SJSA1 (cell line): ENCODE results near the gene ZPLD1. TPM values are rescaled to one million over a fixed set of nuclear protein-coding genes. Genes with fewer than 3 reads are reported as not detected.

Experiments
- DNase-seq, 2 experiments: peaks; one replicate each; pipeline ENCODE4 v3.0.0-alpha.2; 2015 to 2020; ENCODE audit warnings: low spot score in 2 of 2, low read depth in 1 of 2
- H3K27ac ChIP-seq: fragments of 250-450 bp; sonication (Bioruptor Pico); 2 replicates; pipeline ENCODE4 v1.5.1; 2020; ENCODE audit warnings: mild to moderate bottlenecking, moderate library complexity
- H3K27me3 ChIP-seq: fragments of 250-450 bp; sonication (Bioruptor Pico); replicated peaks from 2 replicates; pipeline ENCODE4 v1.5.1; 2020; ENCODE audit warnings: mild to moderate bottlenecking, moderate library complexity
- H3K36me3 ChIP-seq: fragments of 250-450 bp; sonication (Bioruptor Pico); 2 replicates; pipeline ENCODE4 v1.5.1; 2020; ENCODE audit warnings: mild to moderate bottlenecking
- H3K4me1 ChIP-seq: fragments of 250-450 bp; sonication (Bioruptor Pico); replicated peaks from 2 replicates; pipeline ENCODE4 v1.6.1; 2021; ENCODE audit warnings: mild to moderate bottlenecking
- H3K4me3 ChIP-seq: fragments of 250-450 bp; sonication (Bioruptor Pico); 2 replicates; pipeline ENCODE4 v1.5.1; 2020; ENCODE audit warnings: mild to moderate bottlenecking
- H3K9me3 ChIP-seq: fragments of 250-450 bp; sonication (Bioruptor Pico); replicated peaks from 2 replicates; pipeline ENCODE4 v1.5.1; 2020; ENCODE audit warnings: mild to moderate bottlenecking
- total RNA-seq: library from RNA; depleted of rRNA; stranded (reverse); fragments of >200 nt; shearing (Covaris generic); gene quantifications from 2 replicates; pipeline ENCODE4 v1.2.3, GENCODE V29; 2014

ZPLD1 gene
- total RNA-seq, 1 experiment from 2014 or later = not detected

- DNase-seq = no peak
- 0 out of 2 replicates have a peak, but pooled peaks cover 4% of the 10 kb centered on the region for H3K4me1 ChIP-seq
- no peak overlapping the region for H3K4me3 ChIP-seq
- no peaks in the 10 kb centered on the region for H3K9me3 ChIP-seq
- no peak overlapping the region for H3K27ac ChIP-seq
- no peaks in the 10 kb centered on the region for H3K36me3 ChIP-seq
- H3K27me3 ChIP-seq = no peaks in the 10 kb centered on the region
These were observed 12.5 kb downstream of the ZPLD1 start for GRCh38 chr3:102447272-102447671.

GRCh38 chr3:102449341-102449740 is 14.5 kb downstream of the ZPLD1 start:
- Histone ChIP-seq H3K4me3 (no peak overlapping the region), H3K27ac (no peak overlapping the region), H3K9me3 (no peaks in the 10 kb centered on the region), H3K4me1 (0 out of 2 replicates have a peak, but pooled peaks cover 4% of the 10 kb centered on the region), H3K27me3 (no peaks in the 10 kb centered on the region), H3K36me3 (no peaks in the 10 kb centered on the region)
- DNase-seq = no peak

- no peak overlapping the region for H3K4me3 ChIP-seq
- H3K27ac ChIP-seq = no peak overlapping the region
- H3K36me3 ChIP-seq = no peaks in the 10 kb centered on the region
- no peak for DNase-seq
- H3K4me1 ChIP-seq = 0 out of 2 replicates have a peak, but pooled peaks cover 4% of the 10 kb centered on the region
- no peaks in the 10 kb centered on the region for H3K9me3 ChIP-seq
- no peaks in the 10 kb centered on the region for H3K27me3 ChIP-seq
These were observed 15.1 kb downstream of the ZPLD1 start for GRCh38 chr3:102449930-102450329.

GRCh38 chr3:102450976-102451375 is 16.2 kb downstream of the ZPLD1 start:
- no peak overlapping the region for H3K27ac ChIP-seq
- H3K4me1 ChIP-seq = 0 out of 2 replicates have a peak, but pooled peaks cover 4% of the 10 kb centered on the region
- H3K27me3 ChIP-seq = no peaks in the 10 kb centered on the region
- no peak for DNase-seq
- H3K36me3 ChIP-seq = no peaks in the 10 kb centered on the region
- H3K9me3 ChIP-seq = no peaks in the 10 kb centered on the region
- no peak overlapping the region for H3K4me3 ChIP-seq

- 0 out of 2 replicates have a peak, but pooled peaks cover 4% of the 10 kb centered on the region for H3K4me1 ChIP-seq
- no peaks in the 10 kb centered on the region for H3K27me3 ChIP-seq
- H3K27ac ChIP-seq = no peak overlapping the region
- no peak overlapping the region for H3K4me3 ChIP-seq
- no peaks in the 10 kb centered on the region for H3K9me3 ChIP-seq
- no peak for DNase-seq
- H3K36me3 ChIP-seq = no peaks in the 10 kb centered on the region
These were observed 16.7 kb downstream of the ZPLD1 start for GRCh38 chr3:102451543-102451942.

GRCh38 chr3:102454181-102454580 is 19.4 kb downstream of the ZPLD1 start:
- no peaks in the 10 kb centered on the region for H3K9me3 ChIP-seq
- H3K4me1 ChIP-seq = 0 out of 2 replicates have a peak, but pooled peaks cover 3% of the 10 kb centered on the region
- H3K27ac ChIP-seq = no peak overlapping the region
- DNase-seq = no peak
- H3K4me3 ChIP-seq = no peak overlapping the region
- no peaks in the 10 kb centered on the region for H3K36me3 ChIP-seq
- no peaks in the 10 kb centered on the region for H3K27me3 ChIP-seq

GRCh38 chr3:102457644-102458043 is 22.8 kb downstream of the ZPLD1 start:
- Histone ChIP-seq H3K27me3 (no peaks in the 10 kb centered on the region), H3K9me3 (no peaks in the 10 kb centered on the region), H3K36me3 (no peaks in the 10 kb centered on the region), H3K4me3 (no peak overlapping the region), H3K4me1 (no peaks in the 10 kb centered on the region), H3K27ac (no peak overlapping the region)
- DNase-seq = no peak

GRCh38 chr3:102460579-102460978 is 25.8 kb downstream of the ZPLD1 start:
- Histone ChIP-seq H3K4me1 (no peaks in the 10 kb centered on the region), H3K36me3 (no peaks in the 10 kb centered on the region), H3K4me3 (no peak overlapping the region), H3K9me3 (no peaks in the 10 kb centered on the region), H3K27me3 (no peaks in the 10 kb centered on the region), H3K27ac (no peak overlapping the region)
- DNase-seq = no peak

GRCh38 chr3:102464261-102464660 is 29.4 kb downstream of the ZPLD1 start:
- no peak overlapping the region for H3K4me3 ChIP-seq
- no peak overlapping the region for H3K27ac ChIP-seq
- H3K4me1 ChIP-seq = no peaks in the 10 kb centered on the region
- no peaks in the 10 kb centered on the region for H3K27me3 ChIP-seq
- no peaks in the 10 kb centered on the region for H3K36me3 ChIP-seq
- H3K9me3 ChIP-seq = no peaks in the 10 kb centered on the region
- no peak for DNase-seq

- no peaks in the 10 kb centered on the region for H3K27me3 ChIP-seq
These were observed 31.2 kb downstream of the ZPLD1 start for GRCh38 chr3:102466001-102466400.

GRCh38 chr3:102470066-102470465 is 35.3 kb downstream of the ZPLD1 start:
- Histone ChIP-seq H3K9me3 (no peaks in the 10 kb centered on the region), H3K4me1 (no peaks in the 10 kb centered on the region), H3K27me3 (no peaks in the 10 kb centered on the region), H3K27ac (no peak overlapping the region), H3K4me3 (no peak overlapping the region), H3K36me3 (no peaks in the 10 kb centered on the region)
- no peak for DNase-seq

More at GRCh38 chr3:102466001-102466400, 31.2 kb downstream of the ZPLD1 start:
- Histone ChIP-seq H3K27ac (no peak overlapping the region), H3K4me1 (no peaks in the 10 kb centered on the region), H3K4me3 (no peak overlapping the region), H3K9me3 (no peaks in the 10 kb centered on the region), H3K36me3 (no peaks in the 10 kb centered on the region)
- no peak for DNase-seq

- no peaks in the 10 kb centered on the region for H3K27me3 ChIP-seq
- H3K4me3 ChIP-seq = no peak overlapping the region
- no peaks in the 10 kb centered on the region for H3K36me3 ChIP-seq
- DNase-seq = no peak
- H3K4me1 ChIP-seq = no peaks in the 10 kb centered on the region
- H3K9me3 ChIP-seq = no peaks in the 10 kb centered on the region
- H3K27ac ChIP-seq = no peak overlapping the region
These were observed 36.2 kb downstream of the ZPLD1 start for GRCh38 chr3:102471001-102471400.

- H3K9me3 ChIP-seq = no peaks in the 10 kb centered on the region
- no peaks in the 10 kb centered on the region for H3K36me3 ChIP-seq
- no peak for DNase-seq
- H3K27ac ChIP-seq = no peak overlapping the region
- no peaks in the 10 kb centered on the region for H3K27me3 ChIP-seq
- H3K4me1 ChIP-seq = no peaks in the 10 kb centered on the region
- H3K4me3 ChIP-seq = no peak overlapping the region
These were observed 36.7 kb downstream of the ZPLD1 start for GRCh38 chr3:102471491-102471890.

GRCh38 chr3:102473648-102474047 is 38.8 kb downstream of the ZPLD1 start:
- Histone ChIP-seq H3K36me3 (no peaks in the 10 kb centered on the region), H3K4me3 (no peak overlapping the region), H3K9me3 (no peaks in the 10 kb centered on the region), H3K27ac (no peak overlapping the region), H3K4me1 (no peaks in the 10 kb centered on the region), H3K27me3 (no peaks in the 10 kb centered on the region)
- DNase-seq = no peak

- H3K27ac ChIP-seq = no peak overlapping the region
- no peak overlapping the region for H3K4me3 ChIP-seq
- no peaks in the 10 kb centered on the region for H3K27me3 ChIP-seq
- no peaks in the 10 kb centered on the region for H3K9me3 ChIP-seq
- H3K36me3 ChIP-seq = no peaks in the 10 kb centered on the region
- H3K4me1 ChIP-seq = no peaks in the 10 kb centered on the region
- DNase-seq = no peak
These were observed 39.4 kb downstream of the ZPLD1 start for GRCh38 chr3:102474207-102474606.
